ENCODE measurements around the gene ADAMTS17.

DNA sequence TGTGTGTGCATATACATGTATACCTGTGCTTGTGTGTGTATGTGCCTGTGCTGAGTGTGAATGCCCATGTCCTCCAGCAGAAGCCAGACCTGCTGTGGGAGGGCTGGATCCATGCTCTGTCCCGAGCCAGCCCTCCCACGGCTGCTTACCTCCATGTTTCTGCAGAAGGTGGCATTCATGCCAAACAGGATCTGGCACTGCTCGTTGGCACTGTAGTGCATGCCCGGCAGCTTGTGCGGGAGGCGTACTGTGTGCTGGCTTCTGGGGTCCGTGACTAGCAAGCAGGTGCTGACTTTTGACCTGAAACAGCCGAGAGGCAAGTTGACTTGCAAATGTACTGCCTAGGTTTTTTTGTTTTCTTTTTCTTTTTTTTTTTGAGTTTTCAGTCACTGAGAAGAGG lies 189.3 kb downstream of the ADAMTS17 start:
- TF ChIP-seq, protein P1, sequence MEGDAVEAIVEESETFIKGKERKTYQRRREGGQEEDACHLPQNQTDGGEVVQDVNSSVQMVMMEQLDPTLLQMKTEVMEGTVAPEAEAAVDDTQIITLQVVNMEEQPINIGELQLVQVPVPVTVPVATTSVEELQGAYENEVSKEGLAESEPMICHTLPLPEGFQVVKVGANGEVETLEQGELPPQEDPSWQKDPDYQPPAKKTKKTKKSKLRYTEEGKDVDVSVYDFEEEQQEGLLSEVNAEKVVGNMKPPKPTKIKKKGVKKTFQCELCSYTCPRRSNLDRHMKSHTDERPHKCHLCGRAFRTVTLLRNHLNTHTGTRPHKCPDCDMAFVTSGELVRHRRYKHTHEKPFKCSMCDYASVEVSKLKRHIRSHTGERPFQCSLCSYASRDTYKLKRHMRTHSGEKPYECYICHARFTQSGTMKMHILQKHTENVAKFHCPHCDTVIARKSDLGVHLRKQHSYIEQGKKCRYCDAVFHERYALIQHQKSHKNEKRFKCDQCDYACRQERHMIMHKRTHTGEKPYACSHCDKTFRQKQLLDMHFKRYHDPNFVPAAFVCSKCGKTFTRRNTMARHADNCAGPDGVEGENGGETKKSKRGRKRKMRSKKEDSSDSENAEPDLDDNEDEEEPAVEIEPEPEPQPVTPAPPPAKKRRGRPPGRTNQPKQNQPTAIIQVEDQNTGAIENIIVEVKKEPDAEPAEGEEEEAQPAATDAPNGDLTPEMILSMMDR (IDR thresholded peaks at IDR 0.05), result no peak
- TF ChIP-seq POLR2A (IDR thresholded peaks at IDR 0.05), result no peak

All from testis (tissue), 2 donors.